Activated CD4-positive, alpha-beta T cell treated with anti-CD3 and anti-CD28 coated beads, Interleukin-2, amount 50 U/mL, for 4 hours (primary cell): Measurements from ENCODE around the gene CELF2.

Experiments used
- DNase-seq, 2 experiments: peaks; one replicate each; pipeline ENCODE4 v3.0.0-alpha.2; 2020

The CELF2 gene

GRCh38 chr10:11158080-11158479, 140.4 kb downstream of the CELF2 start:
- no peak for DNase-seq

GRCh38 chr10:11159543-11160215, 142.0 kb downstream of the CELF2 start:
- DNase-seq, result no peak

GRCh38 chr10:11161096-11161495, 143.4 kb downstream of the CELF2 start:
- no peak for DNase-seq

- no peak for DNase-seq
These were observed 144.2 kb downstream of the CELF2 start for GRCh38 chr10:11161910-11162309.

- peak; percentile 52 to 58 for DNase-seq
These were observed 145.3 kb downstream of the CELF2 start for GRCh38 chr10:11162828-11163599.

GRCh38 chr10:11163780-11164550, 146.3 kb downstream of the CELF2 start:
- no peak for DNase-seq

GRCh38 chr10:11164551-11164802, 146.8 kb downstream of the CELF2 start:
- no peak for DNase-seq

GRCh38 chr10:11164803-11165590, 147.3 kb downstream of the CELF2 start:
- DNase-seq, result peak; percentile 56 to 57

- peak; percentile 49 to 60 for DNase-seq
These were observed 148.2 kb downstream of the CELF2 start for GRCh38 chr10:11165591-11166543.

- DNase-seq, result no peak
These were observed 148.9 kb downstream of the CELF2 start for GRCh38 chr10:11166550-11166949.

- DNase-seq, result no peak
These were observed 149.7 kb downstream of the CELF2 start for GRCh38 chr10:11167233-11167966.

- no peak for DNase-seq
These were observed 150.9 kb downstream of the CELF2 start for GRCh38 chr10:11168423-11169090.

GRCh38 chr10:11169976-11170375, 152.3 kb downstream of the CELF2 start:
- DNase-seq, result no peak

- no peak for DNase-seq
These were observed 152.9 kb downstream of the CELF2 start for GRCh38 chr10:11170574-11170973.

GRCh38 chr10:11170993-11171851, 153.6 kb downstream of the CELF2 start:
- DNase-seq, result no peak

- no peak for DNase-seq
These were observed 155.4 kb downstream of the CELF2 start for GRCh38 chr10:11173042-11173441.

GRCh38 chr10:11175823-11176243, 158.2 kb downstream of the CELF2 start:
- no peak for DNase-seq

- no peak for DNase-seq
These were observed 159.1 kb downstream of the CELF2 start for GRCh38 chr10:11176746-11177145.

GRCh38 chr10:11177381-11177780, 159.7 kb downstream of the CELF2 start:
- DNase-seq, result no peak
